Astrocyte of the cerebellum (primary cell): ENCODE results near the gene LSM11.

ENCODE experiments used
- DNase-seq: peaks from one replicate; pipeline ENCODE4 v3.0.0-alpha.2; 2011; ENCODE audit warnings: low read depth
- H3K4me3 ChIP-seq: 2 replicates; pipeline ENCODE4 v1.5.1; 2011; ENCODE audit warnings: mild to moderate bottlenecking, low read depth, low read length, moderate library complexity
- in situ Hi-C: cut with HindIII; loops from 2 replicates; pipeline ENCODE4 v1.10.0; 2017; ENCODE audit warnings: low sequenced_read_pairs
- TF ChIP-seq, protein P1 (sequence below): IDR thresholded peaks from 2 replicates; pipeline ENCODE4 v1.5.1; 2012; ENCODE audit warnings: low read length, low read depth, moderate library complexity, mild to moderate bottlenecking; ENCODE audit errors: missing control alignments

LSM11 gene

DNA sequence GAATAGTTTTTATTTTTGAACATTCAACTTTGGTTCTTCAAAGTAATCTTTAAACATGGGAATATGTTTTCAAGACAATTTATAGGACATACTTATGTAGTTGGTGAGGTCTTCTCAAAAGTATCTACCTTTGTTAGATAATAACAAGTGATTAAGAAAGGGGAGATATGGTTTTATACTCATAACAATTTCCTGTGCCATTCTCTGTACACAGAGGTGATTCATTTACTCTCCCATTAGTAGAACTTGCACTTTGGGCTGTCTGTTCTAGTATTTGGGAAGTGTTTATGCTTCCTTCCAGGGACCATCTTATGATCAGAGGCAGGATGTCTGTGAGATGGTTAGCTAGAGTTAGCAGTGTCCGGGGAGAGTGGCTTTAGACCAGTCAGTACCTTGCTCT, 15.2 kb downstream of the LSM11 start:
- no peak overlapping the region for H3K4me3 ChIP-seq
- TF ChIP-seq, protein P1, sequence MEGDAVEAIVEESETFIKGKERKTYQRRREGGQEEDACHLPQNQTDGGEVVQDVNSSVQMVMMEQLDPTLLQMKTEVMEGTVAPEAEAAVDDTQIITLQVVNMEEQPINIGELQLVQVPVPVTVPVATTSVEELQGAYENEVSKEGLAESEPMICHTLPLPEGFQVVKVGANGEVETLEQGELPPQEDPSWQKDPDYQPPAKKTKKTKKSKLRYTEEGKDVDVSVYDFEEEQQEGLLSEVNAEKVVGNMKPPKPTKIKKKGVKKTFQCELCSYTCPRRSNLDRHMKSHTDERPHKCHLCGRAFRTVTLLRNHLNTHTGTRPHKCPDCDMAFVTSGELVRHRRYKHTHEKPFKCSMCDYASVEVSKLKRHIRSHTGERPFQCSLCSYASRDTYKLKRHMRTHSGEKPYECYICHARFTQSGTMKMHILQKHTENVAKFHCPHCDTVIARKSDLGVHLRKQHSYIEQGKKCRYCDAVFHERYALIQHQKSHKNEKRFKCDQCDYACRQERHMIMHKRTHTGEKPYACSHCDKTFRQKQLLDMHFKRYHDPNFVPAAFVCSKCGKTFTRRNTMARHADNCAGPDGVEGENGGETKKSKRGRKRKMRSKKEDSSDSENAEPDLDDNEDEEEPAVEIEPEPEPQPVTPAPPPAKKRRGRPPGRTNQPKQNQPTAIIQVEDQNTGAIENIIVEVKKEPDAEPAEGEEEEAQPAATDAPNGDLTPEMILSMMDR = no peak
- in situ Hi-C loops = no loop called here
- no peak for DNase-seq

GRCh38 chr5:157761690-157762621, 18.4 kb downstream of the LSM11 start:
- no peak overlapping the region for H3K4me3 ChIP-seq
- peak; percentile 34 for DNase-seq
- TF ChIP-seq, protein P1 = peak; percentile 80
- in situ Hi-C loops = no loop called here

GRCh38 chr5:157764531-157764930, 21.0 kb downstream of the LSM11 start:
- in situ Hi-C loops = no loop called here
- no peak overlapping the region for H3K4me3 ChIP-seq
- DNase-seq = no peak
- TF ChIP-seq, protein P1 = no peak

GRCh38 chr5:157766442-157766841, 22.9 kb downstream of the LSM11 start:
- no peak overlapping the region for H3K4me3 ChIP-seq
- DNase-seq = no peak
- in situ Hi-C loops = no loop called here
- TF ChIP-seq, protein P1 = no peak

GRCh38 chr5:157766902-157767301, 23.4 kb downstream of the LSM11 start:
- DNase-seq = no peak
- no peak overlapping the region for H3K4me3 ChIP-seq
- TF ChIP-seq, protein P1 = no peak
- in situ Hi-C loops = no loop called here

GRCh38 chr5:157767689-157768088, 24.2 kb downstream of the LSM11 start:
- TF ChIP-seq, protein P1 = no peak
- DNase-seq = no peak
- H3K4me3 ChIP-seq = no peak overlapping the region
- in situ Hi-C loops = no loop called here
